DND-41 (cell line): ENCODE results near the gene C2CD4B.

Experiments
- ATAC-seq: fragments of 200-7000 bp; cut with Tn5 transposase; 3 replicates; pipeline ENCODE4 v1.9.1; 2021; ENCODE audit warnings: low read depth; ENCODE audit not compliant: insufficient read depth
- DNase-seq: peaks from one replicate; pipeline ENCODE4 v3.0.0-alpha.2; 2020
- H2AFZ ChIP-seq: 2 replicates; pipeline ENCODE4 v1.6.0; 2012; ENCODE audit warnings: low read depth, low read length
- H3K27ac ChIP-seq: 2 replicates; pipeline ENCODE4 v1.5.1; 2012; ENCODE audit warnings: low read length, inconsistent platforms
- H3K27me3 ChIP-seq: fragments of 200-600 bp; sonication (generic); 2 replicates; pipeline ENCODE4 v1.6.0; 2012; ENCODE audit warnings: low read length, mild to moderate bottlenecking, inconsistent platforms; ENCODE audit not compliant: insufficient read depth, poor library complexity
- H3K36me3 ChIP-seq: 2 replicates; pipeline ENCODE4 v1.5.1; 2012; ENCODE audit warnings: low read length, inconsistent platforms; ENCODE audit not compliant: insufficient read depth
- H3K4me1 ChIP-seq: 2 replicates; pipeline ENCODE4 v1.5.1; 2012; ENCODE audit warnings: mild to moderate bottlenecking, low read length; ENCODE audit not compliant: insufficient read depth
- H3K4me2 ChIP-seq: 2 replicates; pipeline ENCODE4 v1.6.0; 2012; ENCODE audit warnings: mild to moderate bottlenecking, moderate library complexity, low read length, inconsistent platforms; ENCODE audit not compliant: insufficient read depth
- H3K4me3 ChIP-seq, 2 experiments: fragments of 200-600 bp in 1 of 2; shearing (Covaris generic) in 1 of 2; 2 replicates each; pipeline ENCODE4 v1.5.1; 2012 to 2016; ENCODE audit warnings: inconsistent platforms in 2 of 2, low read length in 2 of 2, mild to moderate bottlenecking in 2 of 2, low read depth in 1 of 2, moderate library complexity in 1 of 2
- H3K79me2 ChIP-seq: 2 replicates; pipeline ENCODE4 v1.6.0; 2012; ENCODE audit warnings: low read length, inconsistent platforms; ENCODE audit not compliant: insufficient read depth
- H3K9ac ChIP-seq: 2 replicates; pipeline ENCODE4 v1.6.0; 2012; ENCODE audit warnings: low read depth, mild to moderate bottlenecking, inconsistent platforms, low read length, moderate library complexity
- H3K9me3 ChIP-seq: 2 replicates; pipeline ENCODE4 v1.5.1; 2012; ENCODE audit warnings: low read length, moderate library complexity, mild to moderate bottlenecking, inconsistent platforms; ENCODE audit not compliant: insufficient read depth, severe bottlenecking
- H4K20me1 ChIP-seq: 2 replicates; pipeline ENCODE4 v1.6.0; 2012; ENCODE audit warnings: low read length; ENCODE audit not compliant: insufficient read depth
- EZH2 ChIP-seq: IDR thresholded peaks from 3 replicates; pipeline ENCODE4 v1.6.1; 2012; ENCODE audit warnings: borderline replicate concordance, low read depth, mild to moderate bottlenecking, moderate library complexity, low read length, inconsistent platforms; ENCODE audit not compliant: severe bottlenecking
- TF ChIP-seq, protein P1 (sequence below): IDR thresholded peaks from 2 replicates; pipeline ENCODE4 v1.5.1; 2012; ENCODE audit warnings: borderline replicate concordance, low read length, moderate library complexity, mild to moderate bottlenecking; ENCODE audit not compliant: poor library complexity, severe bottlenecking; ENCODE audit errors: extremely low read depth

C2CD4B gene, protein sequence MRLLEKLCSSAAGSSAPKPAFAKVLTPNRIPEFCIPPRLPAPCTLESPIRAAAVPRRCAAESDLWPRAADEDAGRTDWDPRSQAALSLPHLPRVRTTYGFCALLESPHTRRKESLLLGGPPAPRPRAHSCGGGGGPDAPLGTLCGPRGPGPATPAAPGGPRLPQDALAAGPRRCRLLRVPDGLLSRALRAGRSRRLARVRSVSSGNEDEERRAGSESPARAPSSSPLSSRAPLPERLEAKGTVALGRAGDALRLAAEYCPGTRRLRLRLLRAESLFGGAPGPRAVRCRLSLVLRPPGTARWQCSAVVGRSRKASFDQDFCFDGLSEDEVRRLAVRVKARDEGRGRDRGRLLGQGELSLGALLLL

DNA sequence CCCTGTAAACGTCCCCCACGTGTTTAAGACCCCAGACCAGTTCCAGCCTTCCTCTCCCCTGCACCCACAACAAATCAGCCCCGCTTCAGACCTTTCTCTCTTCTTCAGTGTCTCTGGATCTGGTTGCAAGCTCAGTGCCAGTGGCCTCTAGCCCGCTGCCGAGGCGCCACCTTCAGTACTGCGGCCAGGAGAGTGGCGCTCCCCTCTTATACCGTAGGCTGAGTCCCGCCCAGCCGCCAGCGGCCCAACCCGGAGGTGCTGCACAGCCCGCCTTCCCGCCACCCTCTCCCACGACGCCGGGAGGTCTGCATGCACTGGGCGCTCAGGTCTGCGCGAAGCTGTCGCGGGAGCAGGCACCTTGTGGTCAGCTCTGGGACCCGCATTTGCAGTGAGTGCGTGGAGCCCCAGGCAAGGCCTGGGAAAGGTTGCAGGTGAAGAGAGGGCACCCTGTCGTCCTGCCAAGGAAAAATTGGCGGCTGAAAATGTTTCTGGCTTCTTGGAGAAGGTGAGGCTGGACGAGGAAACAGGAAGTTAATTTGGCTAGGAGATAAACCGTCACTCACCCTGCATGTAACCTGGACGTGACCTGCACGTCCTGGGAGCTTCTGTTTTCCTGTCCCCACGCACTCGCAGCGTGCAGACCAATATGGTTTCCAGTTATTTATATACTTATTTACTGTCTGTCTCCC is at the start of gene C2CD4B:
C2CD4B (minus strand) TSS at position 182 of the 689 bp plus-strand sequence. CDS start 301 bp downstream, outside the sequence.
- H3K79me2 ChIP-seq, result peaks cover 31% of the 10 kb centered on the region
- ATAC-seq, result peak; percentile 87
- DNase-seq, result peak; percentile 86
- peaks cover 6% of the 10 kb centered on the region; the same call in 1 of the 2 replicates for H3K36me3 ChIP-seq
- no peaks in the 10 kb centered on the region for H3K9me3 ChIP-seq
- no peaks in the 10 kb centered on the region for H3K27me3 ChIP-seq
- peaks cover 25% of the 10 kb centered on the region for H3K4me1 ChIP-seq
- peak within 1 kb of the TSS; percentile 64 for H3K9ac ChIP-seq
- peak within 1 kb of the TSS; percentile 57; the same call in 1 of the 2 replicates for H2AFZ ChIP-seq
- TF ChIP-seq, protein P1, sequence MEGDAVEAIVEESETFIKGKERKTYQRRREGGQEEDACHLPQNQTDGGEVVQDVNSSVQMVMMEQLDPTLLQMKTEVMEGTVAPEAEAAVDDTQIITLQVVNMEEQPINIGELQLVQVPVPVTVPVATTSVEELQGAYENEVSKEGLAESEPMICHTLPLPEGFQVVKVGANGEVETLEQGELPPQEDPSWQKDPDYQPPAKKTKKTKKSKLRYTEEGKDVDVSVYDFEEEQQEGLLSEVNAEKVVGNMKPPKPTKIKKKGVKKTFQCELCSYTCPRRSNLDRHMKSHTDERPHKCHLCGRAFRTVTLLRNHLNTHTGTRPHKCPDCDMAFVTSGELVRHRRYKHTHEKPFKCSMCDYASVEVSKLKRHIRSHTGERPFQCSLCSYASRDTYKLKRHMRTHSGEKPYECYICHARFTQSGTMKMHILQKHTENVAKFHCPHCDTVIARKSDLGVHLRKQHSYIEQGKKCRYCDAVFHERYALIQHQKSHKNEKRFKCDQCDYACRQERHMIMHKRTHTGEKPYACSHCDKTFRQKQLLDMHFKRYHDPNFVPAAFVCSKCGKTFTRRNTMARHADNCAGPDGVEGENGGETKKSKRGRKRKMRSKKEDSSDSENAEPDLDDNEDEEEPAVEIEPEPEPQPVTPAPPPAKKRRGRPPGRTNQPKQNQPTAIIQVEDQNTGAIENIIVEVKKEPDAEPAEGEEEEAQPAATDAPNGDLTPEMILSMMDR, result peak; percentile 25
- no peak for TF ChIP-seq EZH2
- peak within 1 kb of the TSS; percentile 40 to 52; a peak in 3 of 4 replicates for H3K4me3 ChIP-seq
- H3K4me2 ChIP-seq, result peak within 1 kb of the TSS; percentile 57
- no peaks in the 10 kb centered on the region for H4K20me1 ChIP-seq
- H3K27ac ChIP-seq, result peak within 1 kb of the TSS; percentile 89

DNA sequence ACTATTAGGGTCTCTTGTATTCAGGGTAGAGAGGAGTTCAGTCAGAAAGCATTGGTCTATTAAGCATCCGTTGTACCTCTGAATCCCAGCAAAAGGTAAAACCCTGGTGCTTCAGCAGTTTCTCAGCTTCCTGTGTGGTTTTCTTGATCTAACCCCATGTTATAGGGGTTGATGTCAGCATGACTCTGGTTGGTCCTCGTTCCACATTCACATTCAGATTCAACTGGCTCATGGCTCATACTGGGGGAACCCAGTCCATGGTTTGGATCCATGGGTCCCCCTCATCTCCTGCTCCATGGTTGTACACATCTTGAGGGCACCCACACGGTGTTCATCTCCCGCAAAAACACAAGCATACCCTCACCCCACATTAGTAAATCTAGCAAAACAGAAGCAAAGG is 47.7 kb upstream of the C2CD4B start:
- H3K4me3 ChIP-seq, result no peak overlapping the region
- DNase-seq, result peak; percentile 67
- H3K9ac ChIP-seq, result peak overlapping the region; percentile 43; the same call in 1 of the 2 replicates
- H4K20me1 ChIP-seq, result no peaks in the 10 kb centered on the region
- ATAC-seq, result peak; percentile 97
- peaks cover 24% of the 10 kb centered on the region for H3K4me1 ChIP-seq
- H3K27ac ChIP-seq, result peak overlapping the region; percentile 81
- H3K4me2 ChIP-seq, result no peak overlapping the region; the same call in 1 of the 2 replicates
- TF ChIP-seq EZH2, result no peak
- TF ChIP-seq, protein P1, result no peak
- peaks cover 45% of the 10 kb centered on the region for H3K9me3 ChIP-seq
- H2AFZ ChIP-seq, result peak overlapping the region; percentile 16
- no peaks in the 10 kb centered on the region for H3K27me3 ChIP-seq
- H3K36me3 ChIP-seq, result no peaks in the 10 kb centered on the region
- no peaks in the 10 kb centered on the region for H3K79me2 ChIP-seq

DNA sequence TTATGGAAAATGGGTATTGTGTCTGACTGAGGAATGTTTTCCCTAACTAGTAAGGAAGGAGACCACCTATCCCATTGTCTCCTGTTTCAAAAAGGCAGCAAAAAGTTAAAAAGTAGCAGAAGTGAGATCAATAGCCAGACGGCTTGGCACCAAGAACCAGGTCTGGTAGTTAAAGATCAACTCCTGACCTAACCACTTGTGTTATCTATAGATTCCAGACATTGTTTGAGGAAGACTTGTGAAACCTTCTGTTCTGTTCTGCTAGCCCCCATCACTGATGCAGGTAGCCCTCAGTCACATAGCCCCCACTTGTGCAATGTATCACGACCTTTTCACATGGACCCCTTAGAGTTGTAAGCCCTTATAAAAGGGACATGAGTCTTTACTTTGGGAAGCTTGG is 46.3 kb upstream of the C2CD4B start:
- Histone ChIP-seq H2AFZ (0 out of 2 replicates have a peak overlapping the region, but pooled peaks have one; percentile 5), H3K9me3 (peaks cover 32% of the 10 kb centered on the region), H3K4me2 (no peak overlapping the region), H3K79me2 (no peaks in the 10 kb centered on the region), H3K27me3 (no peaks in the 10 kb centered on the region), H3K36me3 (no peaks in the 10 kb centered on the region), H3K27ac (peak overlapping the region; percentile 81), H4K20me1 (no peaks in the 10 kb centered on the region), H3K9ac (no peak overlapping the region), H3K4me1 (peaks cover 24% of the 10 kb centered on the region), H3K4me3 (no peak overlapping the region)
- ATAC-seq (no peak), DNase-seq (no peak)
- no peak for TF ChIP-seq EZH2
- TF ChIP-seq, protein P1, result no peak
